Measurements from ENCODE around the gene ZMIZ1. TPM values are rescaled to one million over a fixed set of nuclear protein-coding genes. Genes with fewer than 3 reads are reported as not detected.

ZMIZ1 gene
- total RNA-seq, 5 donors from 2014 or later (not counting 1 experiment from before 2014, with no cell fraction given): 16.8 to 27.1 (median 21.2) TPM

GRCh38 chr10:79252450-79252849, 183.7 kb downstream of the ZMIZ1 start:
- H3K9me3 ChIP-seq: no peaks in the 10 kb centered on the region
- no peak overlapping the region for H3K27ac ChIP-seq (ENCODE audit: low read length)
- CTCF ChIA-PET: no interaction called here
- no peak for DNase-seq
- no peak for ATAC-seq (replicated peaks in 1 of 4)
- no peaks in the 10 kb centered on the region for H3K27me3 ChIP-seq (replicated peaks in 1 of 2; ENCODE audit: control insufficient read depth in 2 of 2, extremely low read depth in 1 of 2, insufficient read depth in 2 of 2, low read length in 1 of 2)
- WGBS (ENCODE audit: insufficient coverage): 92% methylated on average over 2 of the region's 5 CpGs
- H3K27ac Mint-ChIP-seq: no peak overlapping the region
- POLR2A ChIA-PET: no interaction called here
- no peak overlapping the region for H3K4me3 Mint-ChIP-seq
- peaks cover 28 to 47% (median 43%) of the 10 kb centered on the region in 3 donors for H3K4me1 Mint-ChIP-seq
- peaks cover 0 to 3% of the 10 kb centered on the region in 2 donors for H3K36me3 ChIP-seq (ENCODE audit: control insufficient read depth in 2 of 2, extremely low read depth in 1 of 2, insufficient read depth in 1 of 2, low read length in 1 of 2)
- H3K9me3 Mint-ChIP-seq: no peaks in the 10 kb centered on the region
- H3K4me1 ChIP-seq (ENCODE audit: control insufficient read depth in 1 of 2, extremely low read depth in 1 of 2, insufficient read depth in 2 of 2, low read length in 2 of 2): peaks cover 5 to 45% of the 10 kb centered on the region in 2 experiments
- no peaks in the 10 kb centered on the region for H3K27me3 Mint-ChIP-seq
- no peaks in the 10 kb centered on the region for H3K36me3 Mint-ChIP-seq
- H3K4me3 ChIP-seq (ENCODE audit: control insufficient read depth in 1 of 2, extremely low read depth in 1 of 2, low read length in 1 of 2): no peak overlapping the region

GRCh38 chr10:79252971-79253370, 184.2 kb downstream of the ZMIZ1 start:
- H3K4me3 ChIP-seq (ENCODE audit: control insufficient read depth in 1 of 2, extremely low read depth in 1 of 2, low read length in 1 of 2): no peak overlapping the region
- no peak overlapping the region for H3K27ac Mint-ChIP-seq
- DNase-seq (no peak), ATAC-seq (replicated peaks in 1 of 4) (no peak)
- no peaks in the 10 kb centered on the region for H3K36me3 Mint-ChIP-seq
- no peaks in the 10 kb centered on the region for H3K9me3 ChIP-seq
- H3K27me3 ChIP-seq (replicated peaks in 1 of 2; ENCODE audit: control insufficient read depth in 2 of 2, extremely low read depth in 1 of 2, insufficient read depth in 2 of 2, low read length in 1 of 2): no peaks in the 10 kb centered on the region
- H3K4me1 Mint-ChIP-seq: peaks cover 23 to 42% (median 38%) of the 10 kb centered on the region in 3 donors
- peaks cover 4 to 40% of the 10 kb centered on the region in 2 experiments for H3K4me1 ChIP-seq (ENCODE audit: control insufficient read depth in 1 of 2, extremely low read depth in 1 of 2, insufficient read depth in 2 of 2, low read length in 2 of 2)
- no peaks in the 10 kb centered on the region for H3K9me3 Mint-ChIP-seq
- CTCF ChIA-PET: no interaction called here
- WGBS (ENCODE audit: insufficient coverage): 79% methylated on average over 3 of the region's 4 CpGs
- peaks cover 0 to 3% of the 10 kb centered on the region in 2 donors for H3K36me3 ChIP-seq (ENCODE audit: control insufficient read depth in 2 of 2, extremely low read depth in 1 of 2, insufficient read depth in 1 of 2, low read length in 1 of 2)
- no peaks in the 10 kb centered on the region for H3K27me3 Mint-ChIP-seq
- POLR2A ChIA-PET: no interaction called here
- no peak overlapping the region for H3K4me3 Mint-ChIP-seq
- H3K27ac ChIP-seq (ENCODE audit: low read length): no peak overlapping the region

- H3K9me3 ChIP-seq: no peaks in the 10 kb centered on the region
- ChIA-PET POLR2A (no interaction called here), CTCF (no interaction called here)
- H3K36me3 ChIP-seq (ENCODE audit: control insufficient read depth in 2 of 2, extremely low read depth in 1 of 2, insufficient read depth in 1 of 2, low read length in 1 of 2): peaks cover 0 to 3% of the 10 kb centered on the region in 2 donors
- Mint-ChIP-seq H3K27ac (no peak overlapping the region), H3K36me3 (no peaks in the 10 kb centered on the region), H3K4me3 (no peak overlapping the region), H3K9me3 (no peaks in the 10 kb centered on the region), H3K27me3 (no peaks in the 10 kb centered on the region), H3K4me1 (peaks cover 19 to 37% (median 32%) of the 10 kb centered on the region in 3 donors)
- no peak overlapping the region for H3K27ac ChIP-seq (ENCODE audit: low read length)
- 100% methylated on average over 1 of the region's 3 CpGs for WGBS (ENCODE audit: insufficient coverage)
- H3K27me3 ChIP-seq (replicated peaks in 1 of 2; ENCODE audit: control insufficient read depth in 2 of 2, extremely low read depth in 1 of 2, insufficient read depth in 2 of 2, low read length in 1 of 2): no peaks in the 10 kb centered on the region
- DNase-seq: no peak
- no peak overlapping the region for H3K4me3 ChIP-seq (ENCODE audit: control insufficient read depth in 1 of 2, extremely low read depth in 1 of 2, low read length in 1 of 2)
- H3K4me1 ChIP-seq (ENCODE audit: control insufficient read depth in 1 of 2, extremely low read depth in 1 of 2, insufficient read depth in 2 of 2, low read length in 2 of 2): peaks cover 0 to 33% of the 10 kb centered on the region in 2 experiments
- no peak for ATAC-seq (replicated peaks in 1 of 4)
These were observed 184.9 kb downstream of the ZMIZ1 start for GRCh38 chr10:79253704-79254103.

GRCh38 chr10:79254333-79255006, 185.7 kb downstream of the ZMIZ1 start:
- no peak overlapping the region for H3K27ac ChIP-seq (ENCODE audit: low read length)
- POLR2A ChIA-PET: no interaction called here

GRCh38 chr10:79255007-79255507, 186.3 kb downstream of the ZMIZ1 start:
- Mint-ChIP-seq H3K36me3 (peaks cover 3% of the 10 kb centered on the region), H3K9me3 (no peaks in the 10 kb centered on the region), H3K4me1 (peaks cover 7 to 32% (median 26%) of the 10 kb centered on the region in 3 donors), H3K4me3 (no peak overlapping the region), H3K27ac (no peak overlapping the region), H3K27me3 (no peaks in the 10 kb centered on the region)
- Histone ChIP-seq H3K27me3 (replicated peaks in 1 of 2; ENCODE audit: control insufficient read depth in 2 of 2, extremely low read depth in 1 of 2, insufficient read depth in 2 of 2, low read length in 1 of 2) (no peaks in the 10 kb centered on the region), H3K9me3 (no peaks in the 10 kb centered on the region), H3K27ac (ENCODE audit: low read length) (no peak overlapping the region), H3K4me1 (ENCODE audit: control insufficient read depth in 1 of 2, extremely low read depth in 1 of 2, insufficient read depth in 2 of 2, low read length in 2 of 2) (peaks cover 0 to 19% of the 10 kb centered on the region in 2 experiments), H3K4me3 (ENCODE audit: control insufficient read depth in 1 of 2, extremely low read depth in 1 of 2, low read length in 1 of 2) (no peak overlapping the region), H3K36me3 (ENCODE audit: control insufficient read depth in 2 of 2, extremely low read depth in 1 of 2, insufficient read depth in 1 of 2, low read length in 1 of 2) (peaks cover 0 to 3% of the 10 kb centered on the region in 2 donors)
- ATAC-seq (replicated peaks in 1 of 4) (no peak), DNase-seq (no peak)
- POLR2A ChIA-PET: no interaction called here
- WGBS (ENCODE audit: insufficient coverage): 76% methylated on average over 4 of the region's 10 CpGs
- CTCF ChIA-PET: no interaction called here

More at GRCh38 chr10:79254333-79255006, 185.7 kb downstream of the ZMIZ1 start:
- 94% methylated on average over 6 of the region's 18 CpGs for WGBS (ENCODE audit: insufficient coverage)
- DNase-seq (no peak), ATAC-seq (replicated peaks in 1 of 4) (no peak)
- Mint-ChIP-seq H3K36me3 (peaks cover 3% of the 10 kb centered on the region), H3K4me3 (no peak overlapping the region), H3K4me1 (peaks cover 13 to 34% (median 28%) of the 10 kb centered on the region in 3 donors), H3K27ac (no peak overlapping the region), H3K9me3 (no peaks in the 10 kb centered on the region), H3K27me3 (no peaks in the 10 kb centered on the region)
- CTCF ChIA-PET: no interaction called here
- Histone ChIP-seq H3K36me3 (ENCODE audit: control insufficient read depth in 2 of 2, extremely low read depth in 1 of 2, insufficient read depth in 1 of 2, low read length in 1 of 2) (peaks cover 0 to 3% of the 10 kb centered on the region in 2 donors), H3K27me3 (replicated peaks in 1 of 2; ENCODE audit: control insufficient read depth in 2 of 2, extremely low read depth in 1 of 2, insufficient read depth in 2 of 2, low read length in 1 of 2) (no peaks in the 10 kb centered on the region), H3K4me1 (ENCODE audit: control insufficient read depth in 1 of 2, extremely low read depth in 1 of 2, insufficient read depth in 2 of 2, low read length in 2 of 2) (peaks cover 0 to 25% of the 10 kb centered on the region in 2 experiments), H3K4me3 (ENCODE audit: control insufficient read depth in 1 of 2, extremely low read depth in 1 of 2, low read length in 1 of 2) (no peak overlapping the region), H3K9me3 (no peaks in the 10 kb centered on the region)

GRCh38 chr10:79256264-79256806, 187.6 kb downstream of the ZMIZ1 start:
- H3K27me3 Mint-ChIP-seq: no peaks in the 10 kb centered on the region
- CTCF ChIA-PET: no interaction called here
- H3K27ac Mint-ChIP-seq: no peak overlapping the region
- Histone ChIP-seq H3K9me3 (no peaks in the 10 kb centered on the region), H3K4me1 (ENCODE audit: control insufficient read depth in 1 of 2, extremely low read depth in 1 of 2, insufficient read depth in 2 of 2, low read length in 2 of 2) (peaks cover 0 to 7% of the 10 kb centered on the region in 2 experiments), H3K36me3 (ENCODE audit: control insufficient read depth in 2 of 2, extremely low read depth in 1 of 2, insufficient read depth in 1 of 2, low read length in 1 of 2) (peaks cover 0 to 3% of the 10 kb centered on the region in 2 donors), H3K4me3 (ENCODE audit: control insufficient read depth in 1 of 2, extremely low read depth in 1 of 2, low read length in 1 of 2) (no peak overlapping the region), H3K27ac (ENCODE audit: low read length) (no peak overlapping the region), H3K27me3 (replicated peaks in 1 of 2; ENCODE audit: control insufficient read depth in 2 of 2, extremely low read depth in 1 of 2, insufficient read depth in 2 of 2, low read length in 1 of 2) (no peaks in the 10 kb centered on the region)
- ATAC-seq (replicated peaks in 1 of 4) (no peak), DNase-seq (no peak)
- peaks cover 3 to 22% (median 15%) of the 10 kb centered on the region in 3 donors for H3K4me1 Mint-ChIP-seq
- POLR2A ChIA-PET: no interaction called here
- no peaks in the 10 kb centered on the region for H3K9me3 Mint-ChIP-seq
- H3K36me3 Mint-ChIP-seq: peaks cover 3% of the 10 kb centered on the region
- WGBS (ENCODE audit: insufficient coverage): 100% methylated on average over 3 of the region's 3 CpGs
- no peak overlapping the region for H3K4me3 Mint-ChIP-seq

All from T-cell (primary cell).